Activated CD4-positive, alpha-beta T cell treated with anti-CD3 and anti-CD28 coated beads, Interleukin-2, Interleukin-6, amounts not matched to agents 100 ng/mL and 50 ng/mL, durations not matched to agents 16 hours and 8 hours (primary cell): ENCODE results near the gene MTMR2.

ENCODE experiments used
- DNase-seq: peaks from one replicate; pipeline ENCODE4 v3.0.0-alpha.2; 2020

Gene MTMR2

DNA sequence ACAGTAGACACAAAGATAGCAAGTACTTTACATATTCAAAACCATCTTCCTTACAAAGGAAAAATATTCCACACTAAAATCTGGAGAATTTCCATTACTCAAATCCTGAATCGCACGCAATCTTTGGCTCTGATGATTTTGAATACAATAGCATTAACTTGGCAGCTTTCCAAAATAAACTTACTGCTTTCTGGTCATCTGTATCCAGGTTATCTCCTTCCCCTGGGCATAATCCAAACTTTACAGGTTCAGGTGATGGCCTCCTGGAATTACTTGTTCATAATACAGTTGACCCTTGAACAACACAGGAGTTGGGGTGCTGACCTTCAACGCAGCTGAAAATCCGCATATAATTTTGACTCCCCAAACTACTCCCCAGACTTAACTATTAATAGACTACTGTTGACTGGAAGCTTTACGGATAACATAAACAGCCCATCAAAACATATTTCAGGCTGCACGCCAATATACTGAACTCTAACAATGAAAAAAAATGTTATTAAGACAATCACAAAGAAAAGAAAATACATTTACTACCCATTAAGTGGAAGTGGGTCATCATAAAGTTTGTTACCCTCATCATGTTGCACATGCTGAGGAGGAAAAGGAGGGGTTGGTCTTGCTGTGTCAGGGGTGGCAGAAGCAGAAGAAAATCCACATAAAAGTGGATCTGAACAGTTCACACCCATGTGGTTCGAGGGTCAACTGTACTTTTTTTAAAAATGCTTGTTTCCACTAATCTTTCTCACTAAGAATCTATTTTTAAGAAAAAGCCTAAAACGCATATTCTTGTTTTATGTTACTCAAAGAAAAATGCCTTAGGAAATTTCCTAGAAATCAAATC, 6.5 kb downstream of the MTMR2 start:
- no peak for DNase-seq

GRCh38 chr11:95916049-95916448, 7.9 kb downstream of the MTMR2 start:
- DNase-seq = peak; percentile 18

DNA sequence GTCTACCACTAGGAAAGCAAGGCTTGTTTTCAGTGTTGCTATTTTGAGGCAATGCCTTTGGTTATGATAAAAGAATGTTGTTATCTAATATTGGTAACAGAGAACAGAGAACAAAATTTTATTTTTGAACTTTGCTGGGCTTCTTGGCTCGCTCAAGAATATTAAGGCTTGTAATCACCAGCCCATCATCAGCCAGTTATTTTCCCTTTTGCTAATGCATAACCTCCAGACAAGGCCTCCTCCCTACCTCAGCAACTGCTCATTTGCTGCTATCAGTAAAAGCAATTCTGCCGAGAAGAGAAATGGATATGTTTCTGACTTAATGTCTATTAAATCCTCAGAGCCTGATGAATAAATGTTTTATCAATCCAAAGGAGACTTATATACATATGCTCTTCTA, 8.9 kb downstream of the MTMR2 start:
- no peak for DNase-seq

DNA sequence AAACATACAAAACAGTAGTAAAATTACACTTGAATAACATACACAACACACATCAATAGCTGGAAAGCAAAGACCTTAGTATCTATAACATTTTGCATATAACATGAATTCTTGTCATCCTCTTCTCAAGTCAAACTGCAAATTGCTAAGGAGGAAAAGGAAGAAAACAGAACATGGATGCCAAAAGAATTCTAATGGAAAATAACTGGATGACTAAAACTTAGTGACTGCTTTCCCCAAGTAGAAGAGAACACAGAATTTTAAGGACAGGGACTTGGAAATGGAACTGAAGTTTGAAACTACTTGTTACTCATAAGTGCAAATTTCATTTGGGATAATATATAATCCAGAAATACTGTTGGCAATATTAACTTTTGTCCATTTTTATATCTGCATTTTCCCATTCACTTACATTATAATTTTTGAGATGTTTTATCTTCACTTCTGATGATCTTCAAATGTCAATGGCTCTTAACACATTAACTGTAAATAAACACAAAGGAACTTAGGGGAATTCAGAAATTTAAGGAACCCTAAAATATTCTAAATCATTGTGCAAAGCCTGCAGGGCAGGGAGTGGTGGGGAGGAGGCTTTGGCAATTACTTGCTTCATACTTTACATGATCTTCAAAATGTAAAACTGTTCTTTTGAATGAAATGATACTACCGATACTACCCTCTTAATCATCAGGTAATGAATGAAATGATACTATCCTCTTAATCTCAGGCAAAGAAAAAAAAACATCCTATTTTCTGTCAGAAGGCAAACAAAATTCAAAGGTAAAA, 9.9 kb downstream of the MTMR2 start:
- DNase-seq = no peak

- no peak for DNase-seq
These were observed 10.9 kb downstream of the MTMR2 start for GRCh38 chr11:95912902-95913560.

DNA sequence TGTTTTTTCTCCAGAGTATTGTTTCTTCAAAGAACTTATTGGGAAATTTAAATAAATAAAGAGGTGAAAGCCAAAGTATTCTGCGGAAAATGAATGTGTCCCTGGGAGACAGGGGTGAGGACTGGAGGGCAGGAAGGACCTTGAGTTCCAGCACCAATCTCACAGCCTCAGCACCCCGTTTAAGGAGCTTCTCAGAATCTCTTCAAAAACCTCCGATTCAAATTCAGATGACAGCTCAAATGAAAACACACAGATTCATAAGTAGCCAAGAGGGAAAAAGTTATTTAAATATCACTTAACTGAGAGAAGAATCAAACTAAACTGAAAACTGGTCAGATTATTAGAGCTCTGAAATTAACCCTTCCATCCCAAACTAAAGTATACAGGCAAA, 12.5 kb downstream of the MTMR2 start:
- DNase-seq = no peak

- DNase-seq = no peak
These were observed 13.1 kb downstream of the MTMR2 start for GRCh38 chr11:95910638-95911368.

GRCh38 chr11:95908826-95909225, 15.1 kb downstream of the MTMR2 start:
- DNase-seq = no peak

- DNase-seq = no peak
These were observed 16.4 kb downstream of the MTMR2 start for GRCh38 chr11:95907476-95907875.

DNA sequence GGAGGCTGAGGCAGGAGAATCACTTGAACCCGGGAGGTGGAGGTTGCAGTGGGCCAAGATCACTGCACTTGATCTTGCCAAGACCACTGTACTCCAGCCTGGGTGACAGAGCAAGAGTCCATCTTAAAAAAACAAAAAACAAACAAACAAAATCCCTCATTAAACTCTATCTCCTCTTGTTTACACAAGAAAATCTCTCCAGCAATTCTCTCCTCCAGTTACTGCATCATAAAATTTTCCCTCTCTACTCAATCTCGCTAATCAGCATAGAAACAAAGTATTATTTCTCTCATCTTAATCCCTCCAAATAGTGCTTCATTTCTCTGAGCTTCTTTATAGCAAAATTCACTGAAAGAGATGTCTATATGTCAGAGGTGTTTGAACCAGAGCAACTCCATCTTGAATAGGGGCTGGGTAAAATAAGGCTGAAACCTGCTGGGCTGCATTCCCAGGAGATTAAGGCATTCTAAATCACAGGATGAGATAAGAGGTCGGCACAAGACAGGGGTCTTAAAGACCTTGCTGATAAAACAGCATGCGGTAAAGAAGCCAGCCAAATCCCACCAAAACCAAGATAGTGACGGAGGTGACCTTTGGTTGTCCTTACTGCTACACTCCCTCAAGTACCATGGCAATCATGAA, 19.8 kb downstream of the MTMR2 start:
- DNase-seq = no peak

- no peak for DNase-seq
These were observed 25.1 kb downstream of the MTMR2 start for GRCh38 chr11:95898782-95899181.

DNA sequence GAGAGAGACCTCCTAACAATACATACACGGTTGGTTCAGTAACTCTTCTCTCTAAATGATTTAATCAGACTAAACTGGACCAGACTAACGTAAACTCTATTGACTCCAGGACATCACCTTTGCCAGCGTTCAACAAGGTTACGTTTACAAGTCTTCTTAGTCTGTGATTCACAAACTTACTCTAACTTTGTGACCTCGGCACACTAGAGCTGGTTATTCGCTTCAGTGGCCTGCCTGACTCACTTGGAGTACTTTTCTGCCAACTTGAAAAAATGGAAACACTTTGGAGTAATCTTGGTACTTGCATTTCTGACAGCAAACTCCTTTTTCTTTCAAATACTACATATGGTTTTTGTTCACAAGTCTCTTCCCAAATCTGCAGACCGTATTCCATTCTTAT, 26.2 kb downstream of the MTMR2 start:
- no peak for DNase-seq

- no peak for DNase-seq
These were observed 28.1 kb downstream of the MTMR2 start for GRCh38 chr11:95895815-95896214.

- DNase-seq = no peak
These were observed 30.9 kb downstream of the MTMR2 start for GRCh38 chr11:95892892-95893570.

DNA sequence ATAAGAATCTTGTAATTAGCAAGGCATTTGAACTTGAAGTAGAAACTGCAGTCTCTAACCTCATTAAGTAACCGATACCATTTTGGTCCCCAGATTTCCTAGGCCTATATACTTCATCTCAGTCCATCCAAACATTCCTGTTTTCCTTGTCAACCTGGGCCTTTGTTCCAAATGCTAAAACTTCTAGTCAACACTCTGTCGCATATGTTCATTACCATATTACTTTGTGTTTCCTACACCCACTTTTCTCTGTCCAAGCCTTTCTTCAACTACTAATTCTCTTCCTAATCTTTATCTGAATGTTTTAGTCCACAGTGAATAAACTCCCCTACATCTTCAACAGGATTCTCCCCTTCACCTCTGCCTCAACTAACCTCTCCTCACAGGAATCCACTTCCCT, 31.4 kb downstream of the MTMR2 start:
- no peak for DNase-seq

GRCh38 chr11:95891423-95892170, 32.3 kb downstream of the MTMR2 start:
- no peak for DNase-seq

DNA sequence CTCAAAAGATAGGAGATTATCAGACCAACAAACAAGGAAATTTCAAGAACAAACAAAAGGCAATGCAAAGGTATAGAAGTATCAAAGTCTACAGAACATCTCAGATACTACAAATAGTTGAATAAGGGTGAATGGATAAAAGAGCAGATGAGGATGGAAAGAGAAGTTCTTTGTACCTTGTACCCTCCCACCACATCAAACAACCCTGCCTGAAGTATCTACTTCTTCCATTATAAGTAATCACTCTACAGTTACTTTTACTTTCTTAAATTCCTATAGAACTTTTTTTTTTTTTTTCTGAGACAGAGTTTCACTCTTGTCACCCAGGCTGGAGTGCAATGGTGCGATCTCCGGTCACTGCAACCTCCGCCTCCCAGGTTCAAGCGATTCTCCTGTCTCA, 35.1 kb downstream of the MTMR2 start:
- no peak for DNase-seq

- DNase-seq = no peak
These were observed 35.5 kb downstream of the MTMR2 start for GRCh38 chr11:95888439-95888838.

DNA sequence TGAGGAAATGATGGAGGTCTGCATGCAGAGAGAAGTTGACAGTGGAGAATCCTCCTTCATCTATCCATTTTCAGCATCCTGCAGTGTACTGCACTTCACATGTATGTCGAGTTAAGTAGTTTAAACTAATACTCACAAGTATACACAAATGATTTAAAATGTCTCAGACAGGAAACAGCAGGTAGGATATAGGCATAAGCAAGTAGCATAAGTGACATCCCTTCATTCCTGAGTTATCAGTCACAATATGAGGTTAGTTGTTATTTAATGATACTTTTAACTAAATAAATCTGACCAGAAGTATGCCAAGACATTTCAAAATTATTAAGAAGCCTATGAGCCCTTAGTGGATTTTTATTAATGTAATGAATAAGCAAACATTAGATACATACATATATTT, 37.4 kb downstream of the MTMR2 start:
- no peak for DNase-seq

GRCh38 chr11:95884802-95885201, 39.1 kb downstream of the MTMR2 start:
- no peak for DNase-seq

- no peak for DNase-seq
These were observed 39.5 kb downstream of the MTMR2 start for GRCh38 chr11:95884376-95884775.
